ENCODE results near the gene MINK1. TPM values are rescaled to one million over a fixed set of nuclear protein-coding genes. Genes with fewer than 3 reads are reported as not detected.
"Not testable (repeated sequence)": the region's sequence is repeated elsewhere in the genome, so short reads cannot be mapped to it uniquely, and the experiment has no call there.

MINK1 gene
- total RNA-seq, 1 experiment from 2014 or later, result 68.8 TPM

- DNase-seq, result no peak
- Histone ChIP-seq H2BK5ac (ENCODE audit: insufficient read length, low read length) (no peak overlapping the region), H3K9me3 (ENCODE audit: control insufficient read depth, low read depth, low read length) (no peaks in the 10 kb centered on the region), H3K27ac (ENCODE audit: insufficient read length, low read depth, low read length) (no peak overlapping the region), H2AFZ (ENCODE audit: low read length) (no peak overlapping the region), H4K5ac (ENCODE audit: insufficient read length, low read depth, low read length) (no peak overlapping the region), H3K56ac (ENCODE audit: insufficient read length, low read depth, low read length) (no peak overlapping the region), H3K4me2 (ENCODE audit: insufficient read depth, insufficient read length, low read length) (no peak overlapping the region), H2BK120ac (ENCODE audit: low read depth, low read length, poor library complexity, severe bottlenecking) (no peak overlapping the region), H4K91ac (ENCODE audit: insufficient read length, low read depth, low read length) (no peak overlapping the region), H3K23ac (ENCODE audit: insufficient read length, low read depth, low read length) (no peak overlapping the region), H4K20me1 (ENCODE audit: control insufficient read depth, insufficient read depth, insufficient read length) (no peaks in the 10 kb centered on the region), H3K18ac (ENCODE audit: insufficient read length, low read depth, low read length) (no peak overlapping the region), H2BK20ac (ENCODE audit: low read depth, low read length, poor library complexity, severe bottlenecking) (no peak overlapping the region), H3K4me1 (ENCODE audit: insufficient read depth, low read length) (no peaks in the 10 kb centered on the region), H3K79me2 (ENCODE audit: insufficient read depth, low read length) (no peaks in the 10 kb centered on the region), H2BK15ac (ENCODE audit: low read depth, low read length) (no peak overlapping the region), H3K4ac (ENCODE audit: low read depth, low read length) (no peak overlapping the region), H3K9ac (ENCODE audit: extremely low read depth, insufficient read length, low read length) (no peak overlapping the region), H2BK12ac (ENCODE audit: insufficient read length, low read depth, low read length) (no peak overlapping the region), H4K8ac (replicated peaks; ENCODE audit: insufficient read length, low read depth, low read length) (no peak overlapping the region), H2AK5ac (ENCODE audit: insufficient read length, low read length) (no peak overlapping the region), H3K27me3 (ENCODE audit: insufficient read depth, low read length) (no peaks in the 10 kb centered on the region), H3T11ph (ENCODE audit: low read length) (no peak overlapping the region), H3K79me1 (ENCODE audit: insufficient read depth, low read depth, low read length, poor library complexity, severe bottlenecking) (no peaks in the 10 kb centered on the region), H3K14ac (ENCODE audit: insufficient read depth, low read length) (no peak overlapping the region), H3K23me2 (ENCODE audit: insufficient read length, low read depth, low read length, poor library complexity, severe bottlenecking) (no peaks in the 10 kb centered on the region)
- no peaks in the 10 kb centered on the region for H3K9me3 Mint-ChIP-seq
- H3K27me3 Mint-ChIP-seq (ENCODE audit: low read depth), result peaks cover 2% of the 10 kb centered on the region
- no peak overlapping the region for H3K4me3 Mint-ChIP-seq
- no peaks in the 10 kb centered on the region for H3K36me3 Mint-ChIP-seq (ENCODE audit: insufficient read depth in 1 of 3, low read depth in 3 of 3)
- H3K4me1 Mint-ChIP-seq, result peaks cover 5 to 7% of the 10 kb centered on the region in 2 experiments; a peak in 2 of 4 replicates
- no peak overlapping the region for H3K27ac Mint-ChIP-seq
- no peak for TF ChIP-seq CTCF (conservative IDR thresholded peaks at IDR 0.05)
- WGBS (ENCODE audit: extremely low coverage, insufficient read length, low lambda C conversion rate), result no CpG with 5 or more reads among the region's 1 CpG
Measured at GRCh38 chr17:4913994-4914393, 80.9 kb downstream of the MINK1 start.

GRCh38 chr17:4914551-4914950, 81.4 kb downstream of the MINK1 start:
- not testable (repeated sequence) for H4K91ac ChIP-seq (ENCODE audit: insufficient read length, low read depth, low read length); H3K4ac ChIP-seq (ENCODE audit: low read depth, low read length); H4K20me1 ChIP-seq (ENCODE audit: control insufficient read depth, insufficient read depth, insufficient read length); H4K5ac ChIP-seq (ENCODE audit: insufficient read length, low read depth, low read length); H2BK120ac ChIP-seq (ENCODE audit: low read depth, low read length, poor library complexity, severe bottlenecking); H3K9me3 ChIP-seq (ENCODE audit: control insufficient read depth, low read depth, low read length); H3K27me3 Mint-ChIP-seq (ENCODE audit: low read depth); H3K4me1 Mint-ChIP-seq; H3K36me3 Mint-ChIP-seq (ENCODE audit: insufficient read depth in 1 of 3, low read depth in 3 of 3); H2BK20ac ChIP-seq (ENCODE audit: low read depth, low read length, poor library complexity, severe bottlenecking); H3K14ac ChIP-seq (ENCODE audit: insufficient read depth, low read length); H3K79me2 ChIP-seq (ENCODE audit: insufficient read depth, low read length); H3K23me2 ChIP-seq (ENCODE audit: insufficient read length, low read depth, low read length, poor library complexity, severe bottlenecking); H2AK5ac ChIP-seq (ENCODE audit: insufficient read length, low read length); H2BK12ac ChIP-seq (ENCODE audit: insufficient read length, low read depth, low read length); H3K79me1 ChIP-seq (ENCODE audit: insufficient read depth, low read depth, low read length, poor library complexity, severe bottlenecking); H3K27ac ChIP-seq (ENCODE audit: insufficient read length, low read depth, low read length); H3K4me2 ChIP-seq (ENCODE audit: insufficient read depth, insufficient read length, low read length); H2BK15ac ChIP-seq (ENCODE audit: low read depth, low read length); H3K27me3 ChIP-seq (ENCODE audit: insufficient read depth, low read length); H2AFZ ChIP-seq (ENCODE audit: low read length); H3K9me3 Mint-ChIP-seq; H3K9ac ChIP-seq (ENCODE audit: extremely low read depth, insufficient read length, low read length); DNase-seq; H3K23ac ChIP-seq (ENCODE audit: insufficient read length, low read depth, low read length); H3K18ac ChIP-seq (ENCODE audit: insufficient read length, low read depth, low read length); H3K4me3 Mint-ChIP-seq; H3K56ac ChIP-seq (ENCODE audit: insufficient read length, low read depth, low read length); H4K8ac ChIP-seq (replicated peaks; ENCODE audit: insufficient read length, low read depth, low read length); H3K27ac Mint-ChIP-seq; H2BK5ac ChIP-seq (ENCODE audit: insufficient read length, low read length); H3K4me1 ChIP-seq (ENCODE audit: insufficient read depth, low read length); H3T11ph ChIP-seq (ENCODE audit: low read length)
- no CpG with 5 or more reads among the region's 4 CpGs for WGBS (ENCODE audit: extremely low coverage, insufficient read length, low lambda C conversion rate)
